HG02571 (cell line): Measurements from ENCODE around the gene RGS11.

Source experiments
- ATAC-seq: cut with Tn5 transposase; IDR thresholded peaks from one replicate; pipeline ENCODE4 v1.9.1; 2021; ENCODE audit warnings: mild to moderate bottlenecking, moderate library complexity; ENCODE audit not compliant: unreplicated experiment

The RGS11 gene

DNA sequence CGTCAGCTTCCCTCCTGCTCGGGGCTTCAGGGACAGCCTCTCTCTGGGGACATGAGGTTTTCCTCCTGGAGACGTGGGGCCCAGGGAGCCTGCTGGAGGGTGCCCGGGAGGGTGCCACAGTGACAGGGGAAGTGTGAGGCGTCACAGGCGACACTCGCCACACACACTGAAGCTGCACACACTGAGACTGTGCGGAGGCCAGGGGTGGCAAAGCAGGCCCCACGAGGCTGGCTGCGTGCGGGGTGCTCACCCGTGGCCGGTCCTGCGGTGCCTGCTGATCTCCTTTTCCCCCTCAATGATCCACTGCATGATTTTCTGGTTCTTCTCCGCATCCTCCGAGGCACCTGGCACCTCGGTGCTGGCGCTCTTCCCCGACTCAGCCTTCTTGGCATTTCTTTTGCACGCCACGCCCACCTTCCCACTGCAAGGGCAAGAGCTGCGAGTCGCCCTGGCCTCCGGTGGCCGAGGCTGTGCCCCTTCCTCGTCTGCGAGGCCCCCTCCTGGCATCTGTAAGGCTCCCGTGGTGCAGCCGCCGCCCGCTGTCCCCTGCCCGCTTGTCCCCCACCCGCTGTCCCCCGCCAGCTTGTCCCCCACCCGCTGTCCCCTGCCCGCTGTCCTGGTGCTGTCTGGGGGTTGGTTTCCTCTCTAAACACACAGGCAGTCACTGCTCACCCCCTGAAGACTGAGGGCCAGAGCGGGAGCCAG is 21.2 kb upstream of the RGS11 start:
- ATAC-seq, result no peak

- no peak for ATAC-seq
Measured at GRCh38 chr16:296276-296675, 20.5 kb upstream of the RGS11 start.

- no peak for ATAC-seq
Measured at GRCh38 chr16:293043-293775, 17.5 kb upstream of the RGS11 start.

GRCh38 chr16:291539-291938 is 15.8 kb upstream of the RGS11 start:
- no peak for ATAC-seq

GRCh38 chr16:290681-291405 is 15.1 kb upstream of the RGS11 start:
- no peak for ATAC-seq

DNA sequence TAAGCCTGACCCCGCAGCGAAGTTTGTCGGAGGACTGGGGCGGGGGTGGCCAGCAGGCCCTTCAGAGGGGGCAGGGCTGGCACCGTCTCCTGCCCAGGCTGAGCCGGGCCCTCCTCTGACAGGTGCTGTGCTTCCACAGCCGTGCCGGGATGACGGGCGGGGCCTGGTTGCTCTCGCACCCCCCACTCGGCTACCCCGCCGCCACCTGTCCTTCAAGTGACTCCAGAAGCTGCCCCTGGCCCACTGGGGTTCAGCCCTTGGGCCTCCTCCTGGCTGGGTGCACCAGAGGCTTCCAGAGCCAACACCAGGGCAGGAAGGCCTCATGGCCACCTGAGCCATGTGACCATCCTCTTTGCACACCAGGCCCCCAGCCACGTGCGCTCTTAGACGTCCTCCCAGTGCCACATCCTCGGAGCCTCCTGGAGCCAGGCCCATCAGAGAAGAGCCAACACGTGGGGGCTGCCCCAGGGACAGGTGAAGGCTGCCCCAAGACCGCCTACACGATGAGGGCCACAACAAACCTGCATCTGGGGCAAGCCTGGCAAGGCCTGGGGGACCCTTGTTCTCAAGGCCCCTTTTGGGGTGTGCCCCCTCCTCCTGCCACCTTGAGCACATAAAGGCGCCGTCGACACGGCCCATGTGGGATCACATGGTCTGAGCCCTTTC is 14.4 kb upstream of the RGS11 start:
- ATAC-seq, result no peak

DNA sequence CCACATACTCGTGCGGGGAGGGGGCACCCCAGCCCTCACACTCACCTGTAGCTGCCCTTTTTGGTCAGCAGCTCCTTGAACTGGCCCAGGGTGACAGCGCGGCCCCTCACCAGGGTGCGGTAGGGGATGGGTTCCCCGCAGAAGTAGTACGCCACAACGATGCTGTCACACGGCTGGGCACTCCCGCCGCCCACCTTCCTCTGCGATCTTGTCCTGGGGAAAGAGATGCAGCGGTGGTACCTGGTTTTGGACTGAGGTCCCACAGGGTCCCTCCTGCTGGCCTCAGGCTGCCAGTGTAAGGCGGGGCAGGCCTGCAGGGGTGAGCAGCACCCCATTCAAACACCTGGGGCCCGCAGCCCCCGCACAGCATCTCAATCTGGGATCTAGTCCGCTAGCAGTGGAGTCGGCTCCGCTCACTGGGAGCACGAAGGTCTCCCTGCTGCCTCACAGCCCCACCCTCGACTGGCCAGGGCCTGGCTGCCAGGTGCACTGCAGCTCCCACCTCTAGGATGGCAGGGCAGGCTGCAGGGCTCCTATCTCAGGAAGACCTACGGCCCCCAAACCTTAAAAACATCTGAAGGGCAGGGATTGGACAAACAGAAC is 13.8 kb upstream of the RGS11 start:
- ATAC-seq, result no peak

- no peak for ATAC-seq
Measured at GRCh38 chr16:287981-288920, 12.5 kb upstream of the RGS11 start.

GRCh38 chr16:287298-287811 is 11.6 kb upstream of the RGS11 start:
- no peak for ATAC-seq

DNA sequence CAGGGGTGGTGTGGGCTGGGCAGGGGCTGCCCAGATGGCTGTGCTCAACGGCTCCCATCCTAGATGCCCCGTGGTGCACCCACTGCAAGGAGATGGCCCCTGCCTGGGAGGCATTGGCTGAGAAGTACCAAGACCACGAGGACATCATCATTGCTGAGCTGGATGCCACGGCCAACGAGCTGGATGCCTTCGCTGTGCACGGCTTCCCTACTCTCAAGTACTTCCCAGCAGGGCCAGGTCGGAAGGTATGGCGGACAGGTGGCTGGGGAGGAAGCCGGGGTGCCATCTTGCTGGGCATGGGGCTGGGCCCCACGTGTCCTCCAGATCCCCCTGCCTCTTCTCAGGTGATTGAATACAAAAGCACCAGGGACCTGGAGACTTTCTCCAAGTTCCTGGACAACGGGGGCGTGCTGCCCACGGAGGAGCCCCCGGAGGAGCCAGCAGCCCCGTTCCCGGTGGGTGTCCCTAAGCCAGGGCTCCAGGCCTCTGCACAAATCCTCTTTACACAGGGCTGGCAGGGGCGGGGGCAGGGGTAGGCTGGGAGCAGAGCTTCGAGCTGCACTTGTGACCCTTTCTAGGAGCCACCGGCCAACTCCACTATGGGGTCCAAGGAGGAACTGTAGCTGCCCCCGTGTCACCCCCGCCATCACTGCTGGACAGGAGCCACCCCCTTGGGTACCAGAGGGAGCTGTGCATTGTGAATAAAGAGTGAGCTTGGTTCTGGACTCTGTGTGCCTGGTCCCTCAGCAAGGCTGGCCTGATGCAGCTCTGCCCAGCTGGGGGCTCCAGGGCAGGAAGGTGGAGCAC is 10.9 kb upstream of the RGS11 start:
- no peak for ATAC-seq

DNA sequence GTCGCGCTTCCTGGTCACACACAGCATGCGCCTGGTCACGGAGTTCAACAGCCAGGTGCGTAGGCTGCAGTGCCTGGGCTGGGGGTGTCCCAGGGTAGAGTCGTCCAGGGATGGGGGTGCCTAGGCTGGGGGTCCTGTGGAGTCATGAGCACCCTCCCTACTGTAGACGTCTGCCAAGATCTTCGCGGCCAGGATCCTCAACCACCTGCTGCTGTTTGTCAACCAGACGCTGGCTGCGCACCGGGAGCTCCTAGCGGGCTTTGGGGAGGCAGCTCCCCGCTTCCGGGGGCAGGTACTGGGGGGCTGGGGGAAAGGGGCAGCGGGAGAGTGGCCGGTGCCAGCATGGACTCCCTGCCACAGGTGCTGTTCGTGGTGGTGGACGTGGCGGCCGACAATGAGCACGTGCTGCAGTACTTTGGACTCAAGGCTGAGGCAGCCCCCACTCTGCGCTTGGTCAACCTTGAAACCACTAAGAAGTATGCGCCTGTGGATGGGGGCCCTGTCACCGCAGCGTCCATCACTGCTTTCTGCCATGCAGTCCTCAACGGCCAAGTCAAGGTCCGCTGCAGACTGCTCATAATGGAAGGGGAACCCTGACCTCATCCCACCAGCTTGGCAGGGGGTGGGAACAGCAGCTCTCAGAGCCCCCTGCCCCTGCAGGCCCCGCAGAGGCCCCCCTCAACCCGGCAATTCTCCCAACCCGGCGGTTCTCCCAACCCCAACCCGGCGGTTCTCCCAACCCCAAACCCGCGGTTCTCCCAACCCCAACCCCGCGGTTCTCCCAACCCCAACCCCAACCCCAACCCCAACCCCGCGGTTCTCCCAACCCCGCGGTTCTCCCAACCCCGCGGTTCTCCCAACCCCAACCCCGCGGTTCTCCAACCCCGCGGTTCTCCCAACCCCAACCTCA is 9.7 kb upstream of the RGS11 start:
- ATAC-seq, result no peak

DNA sequence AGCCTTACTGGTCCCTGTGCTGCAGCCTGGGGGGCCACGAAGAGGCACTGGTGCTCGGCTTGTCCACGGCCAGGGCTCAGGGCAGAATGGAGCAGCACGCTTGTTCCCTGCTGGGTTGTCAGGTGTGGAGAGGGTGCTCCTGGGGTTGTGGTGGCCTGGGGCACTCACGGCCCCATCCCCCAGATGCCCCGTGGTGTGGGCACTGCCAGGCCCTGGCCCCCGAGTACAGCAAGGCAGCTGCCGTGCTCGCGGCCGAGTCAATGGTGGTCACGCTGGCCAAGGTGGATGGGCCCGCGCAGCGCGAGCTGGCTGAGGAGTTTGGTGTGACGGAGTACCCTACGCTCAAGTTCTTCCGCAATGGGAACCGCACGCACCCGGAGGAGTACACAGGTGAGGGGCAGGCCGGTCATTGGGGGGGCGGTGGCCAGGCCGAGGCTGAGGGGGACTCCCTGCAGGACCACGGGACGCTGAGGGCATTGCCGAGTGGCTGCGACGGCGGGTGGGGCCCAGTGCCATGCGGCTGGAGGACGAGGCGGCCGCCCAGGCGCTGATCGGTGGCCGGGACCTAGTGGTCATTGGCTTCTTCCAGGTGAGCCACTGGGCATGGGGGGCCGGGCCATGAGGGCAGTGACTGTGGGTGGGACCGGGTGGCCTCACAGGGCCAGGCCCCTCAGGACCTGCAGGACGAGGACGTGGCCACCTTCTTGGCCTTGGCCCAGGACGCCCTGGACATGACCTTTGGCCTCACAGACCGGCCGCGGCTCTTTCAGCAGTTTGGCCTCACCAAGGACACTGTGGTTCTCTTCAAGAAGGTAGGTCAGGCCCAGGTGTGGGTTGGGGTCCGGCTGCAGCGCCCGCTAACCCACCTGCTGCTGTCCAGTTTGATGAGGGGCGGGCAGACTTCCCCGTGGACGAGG is 8.7 kb upstream of the RGS11 start:
- ATAC-seq, result no peak

- ATAC-seq, result no peak
Measured at GRCh38 chr16:283033-283805, 7.5 kb upstream of the RGS11 start, which contains the start of gene PDIA2. TSS of gene PDIA2 (plus strand) at chr16:283164. CDS start at chr16:283170, 6 bp downstream.

DNA sequence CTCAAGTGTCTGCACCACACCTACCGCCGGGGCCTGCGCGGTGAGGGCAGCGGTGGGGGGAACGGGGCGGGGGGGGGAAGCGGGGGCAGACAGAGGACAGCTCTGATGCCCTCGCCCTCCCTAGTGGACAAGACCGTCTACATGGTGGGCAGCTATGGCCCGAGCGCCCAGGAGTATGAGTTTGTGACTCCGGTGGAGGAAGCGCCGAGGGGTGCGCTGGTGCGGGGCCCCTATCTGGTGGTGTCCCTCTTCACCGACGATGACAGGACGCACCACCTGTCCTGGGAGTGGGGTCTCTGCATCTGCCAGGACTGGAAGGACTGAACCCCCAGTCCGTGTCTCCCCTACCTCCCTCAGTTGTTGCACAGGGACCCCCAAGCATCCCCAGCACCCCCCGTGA is 6.7 kb upstream of the RGS11 start:
- ATAC-seq, result no peak

GRCh38 chr16:281660-282255 is 6.0 kb upstream of the RGS11 start:
- ATAC-seq, result no peak
